Hepatocyte (in vitro differentiated cells): Measurements from ENCODE around the gene CMSS1.

Source experiments
- CTCF ChIP-seq: fragments of 200-600 bp; sonication (generic); IDR thresholded peaks from 2 replicates; pipeline ENCODE4 v1.5.1; 2016; ENCODE audit warnings: antibody characterized with exemption, mild to moderate bottlenecking; ENCODE audit not compliant: poor library complexity
- EZH2 ChIP-seq: fragments of 200-600 bp; sonication (generic); IDR thresholded peaks from 2 replicates; pipeline ENCODE4 v1.6.1; 2016; ENCODE audit warnings: antibody characterized with exemption, mild to moderate bottlenecking, borderline replicate concordance

GRCh38 chr3:99967796-99968195, 150.1 kb downstream of the CMSS1 start:
- TF ChIP-seq CTCF = no peak
- TF ChIP-seq EZH2 = no peak
